CMK (cell line): Measurements from ENCODE around the gene CDKN1A.
A peak's percentile ranks its signal among the peaks of the same experiment; 100 is the strongest.
"Not testable (repeated sequence)": the region's sequence is repeated elsewhere in the genome, so short reads cannot be mapped to it uniquely, and the experiment has no call there.

ENCODE experiments used
- DNase-seq: peaks from one replicate; pipeline ENCODE4 v3.0.0-alpha.2; 2010; ENCODE audit warnings: low read depth

CDKN1A gene

GRCh38 chr6:36695414-36695813, 16.9 kb downstream of the CDKN1A start:
- DNase-seq = no peak

GRCh38 chr6:36697481-36697903, 19.0 kb downstream of the CDKN1A start, which contains the start of gene RAB44:
Gene RAB44 (plus strand): TSS chr6:36697826. CDS start chr6:36704236, 6,410 bp downstream.
- peak; percentile 58 for DNase-seq

GRCh38 chr6:36698196-36698595, 19.7 kb downstream of the CDKN1A start:
- DNase-seq = no peak

DNA sequence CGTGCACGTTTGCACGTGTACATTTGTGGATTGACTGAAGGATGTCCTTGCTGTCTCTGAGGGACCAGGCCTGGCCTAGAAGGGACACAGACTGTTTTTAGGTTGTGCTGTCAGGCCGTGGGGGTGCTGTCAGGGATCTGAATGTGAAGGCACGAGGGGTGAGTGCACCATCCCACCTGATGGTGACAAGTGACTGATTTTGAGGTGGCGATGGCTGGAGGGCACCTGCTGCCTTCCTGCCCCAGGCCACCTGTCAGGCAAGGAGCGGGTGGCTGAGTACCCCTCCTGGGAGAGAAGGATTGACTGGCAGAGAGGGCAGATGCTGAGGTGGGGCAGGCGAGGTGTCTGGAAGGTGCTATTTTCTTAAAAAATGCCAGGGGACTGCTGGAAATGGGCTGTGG, 20.4 kb downstream of the CDKN1A start:
- no peak for DNase-seq

- no peak for DNase-seq
These were observed 20.8 kb downstream of the CDKN1A start for GRCh38 chr6:36699348-36699747.

DNA sequence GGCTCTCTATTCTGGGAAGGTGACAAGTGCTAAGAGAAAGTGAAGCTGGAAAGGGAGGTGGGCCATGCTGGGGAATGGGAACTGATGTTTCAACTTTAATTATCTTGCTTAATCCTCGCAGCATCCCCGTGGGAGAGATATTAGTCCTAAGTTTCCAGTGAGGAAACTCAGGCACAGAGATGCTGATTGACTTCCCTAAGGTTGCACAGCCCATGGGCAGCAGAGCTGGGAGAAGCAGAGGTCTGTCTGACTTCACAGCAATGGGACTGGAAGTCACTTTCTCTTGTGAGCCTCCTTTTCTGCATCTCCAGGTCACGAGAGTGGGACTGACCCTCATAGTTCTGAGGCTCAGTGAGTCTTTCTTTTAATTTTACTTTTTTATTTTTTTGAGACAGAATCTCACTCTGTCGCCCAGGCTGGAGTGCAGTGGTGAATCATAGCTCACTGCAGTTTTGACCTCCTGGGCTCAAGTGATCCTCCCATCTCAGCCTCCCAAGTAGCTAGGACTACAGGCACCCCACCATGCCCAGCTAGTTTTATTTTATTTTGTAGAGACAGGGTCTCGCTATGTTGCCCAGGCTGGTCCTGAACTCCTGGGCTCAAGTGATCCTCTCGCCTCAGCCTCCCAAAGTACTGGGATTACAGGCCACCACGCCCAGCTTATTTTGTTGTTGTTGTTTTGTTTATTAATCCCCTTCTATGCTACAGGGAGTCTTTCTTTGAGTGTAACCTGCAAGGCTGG, 21.7 kb downstream of the CDKN1A start:
- no peak for DNase-seq

DNA sequence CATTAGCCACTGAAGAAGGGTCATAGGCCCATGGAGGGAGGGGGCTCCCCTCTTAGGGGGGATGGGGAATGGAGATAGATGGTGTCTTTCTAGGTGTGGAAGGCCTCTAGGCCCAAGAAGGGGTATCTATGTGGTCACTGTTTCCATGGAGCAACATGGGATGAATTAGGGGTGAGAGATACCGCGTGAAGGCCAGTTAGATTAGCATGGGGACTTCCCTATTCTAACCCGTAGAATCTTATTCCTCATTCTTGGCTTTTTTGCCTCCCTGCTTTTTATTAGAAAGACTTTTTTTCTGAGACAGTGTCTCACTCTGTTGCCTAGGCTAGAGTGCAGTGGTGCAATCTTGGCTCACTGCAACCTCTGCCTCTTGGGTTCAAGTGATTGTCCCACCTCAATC, 22.3 kb downstream of the CDKN1A start:
- peak; percentile 42 for DNase-seq

DNA sequence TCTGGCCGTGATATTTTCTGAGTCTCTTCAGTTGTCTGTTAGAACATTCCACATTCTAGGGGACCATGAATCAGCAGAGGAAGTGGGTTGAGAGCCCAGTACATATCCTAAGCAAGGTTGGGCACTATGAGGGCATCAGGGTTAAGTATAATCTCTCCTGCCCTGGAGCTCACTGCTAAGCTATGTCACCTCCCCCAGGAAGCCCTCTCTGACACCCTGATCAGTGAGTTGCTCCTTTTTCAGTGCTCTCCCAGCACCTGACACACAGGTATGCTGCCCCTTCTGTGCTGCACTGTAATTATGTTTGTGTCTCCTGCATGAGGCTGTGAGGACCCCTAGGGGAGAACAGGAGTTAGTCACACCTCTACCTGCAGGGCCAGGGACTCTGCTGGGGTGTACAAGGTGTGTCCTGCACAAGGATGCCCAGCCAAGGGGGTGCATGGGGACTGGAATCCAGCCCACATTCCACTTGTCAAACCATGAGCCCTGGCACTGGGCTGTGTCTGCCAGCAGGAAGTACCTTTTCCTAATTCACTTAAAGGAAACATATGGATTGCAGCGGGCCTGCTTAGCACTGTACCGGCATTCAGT, 23.0 kb downstream of the CDKN1A start:
- no peak for DNase-seq

GRCh38 chr6:36702656-36703055, 24.1 kb downstream of the CDKN1A start:
- no peak for DNase-seq

- DNase-seq = no peak
These were observed 24.6 kb downstream of the CDKN1A start for GRCh38 chr6:36703081-36703606.

- DNase-seq = no peak
These were observed 25.5 kb downstream of the CDKN1A start for GRCh38 chr6:36703982-36704381.

GRCh38 chr6:36704961-36705577, 26.6 kb downstream of the CDKN1A start:
- DNase-seq = not testable (repeated sequence)

- DNase-seq = no peak
These were observed 27.8 kb downstream of the CDKN1A start for GRCh38 chr6:36706339-36706738.

GRCh38 chr6:36712816-36713215, 34.3 kb downstream of the CDKN1A start:
- no peak for DNase-seq

DNA sequence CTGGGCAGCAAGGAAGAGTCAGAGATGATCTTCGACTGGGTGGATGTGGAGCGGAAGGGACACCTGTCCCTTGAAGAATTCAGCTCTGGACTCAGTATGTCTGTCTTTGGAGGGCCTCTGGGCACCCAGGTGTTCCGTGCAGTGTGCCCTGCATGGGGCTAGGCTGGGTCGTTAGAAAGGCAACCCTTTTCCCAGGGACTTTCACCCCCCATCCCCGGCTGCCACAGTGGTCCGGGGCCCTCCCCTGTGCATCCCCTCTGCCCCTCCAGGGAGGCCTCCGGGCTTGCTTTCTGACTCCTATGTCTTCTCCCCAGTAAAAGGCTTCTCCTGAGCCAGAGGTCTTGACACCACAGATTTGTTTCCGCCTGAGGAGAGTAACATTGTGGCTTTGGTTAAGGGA, 35.3 kb downstream of the CDKN1A start:
- no peak for DNase-seq

GRCh38 chr6:36714511-36714910, 36.0 kb downstream of the CDKN1A start:
- DNase-seq = no peak

GRCh38 chr6:36715469-36715868, 37.0 kb downstream of the CDKN1A start:
- DNase-seq = no peak

GRCh38 chr6:36716476-36717093, 38.1 kb downstream of the CDKN1A start:
- no peak for DNase-seq

GRCh38 chr6:36717231-36717825, 38.8 kb downstream of the CDKN1A start:
- DNase-seq = no peak

DNA sequence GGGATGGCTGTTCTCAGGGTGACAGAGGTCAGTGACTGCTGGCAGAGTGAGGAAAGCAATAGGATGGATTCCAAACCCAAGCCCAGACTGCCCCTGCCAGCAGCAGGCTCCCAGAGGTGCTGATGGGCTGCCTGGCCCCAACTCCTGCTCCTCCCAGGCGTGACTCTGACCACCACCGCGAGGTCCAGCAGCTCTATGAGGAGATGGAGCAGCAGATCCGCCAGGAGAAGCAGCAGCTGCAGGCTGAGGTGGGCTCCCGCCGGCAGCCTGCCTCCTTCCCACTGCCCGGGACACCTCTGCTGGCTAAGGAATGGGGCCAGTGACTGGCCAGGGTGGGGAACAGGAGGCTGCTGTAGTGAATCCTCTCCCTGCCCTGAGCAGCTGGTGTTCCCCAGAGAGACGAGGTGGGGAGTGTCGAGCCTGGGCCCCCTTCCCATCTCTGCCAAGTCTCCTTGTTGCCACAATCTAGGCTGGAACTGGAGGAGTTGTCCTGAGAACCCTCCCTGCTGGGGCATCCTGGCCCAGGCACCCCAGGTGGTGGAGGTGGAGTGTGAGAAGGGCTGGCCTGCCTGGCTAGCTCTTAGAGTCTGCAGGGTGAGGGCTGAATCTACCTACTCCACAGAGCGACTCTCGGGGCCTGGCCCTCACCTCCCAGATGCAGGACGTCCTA, 39.5 kb downstream of the CDKN1A start:
- DNase-seq = no peak

DNA sequence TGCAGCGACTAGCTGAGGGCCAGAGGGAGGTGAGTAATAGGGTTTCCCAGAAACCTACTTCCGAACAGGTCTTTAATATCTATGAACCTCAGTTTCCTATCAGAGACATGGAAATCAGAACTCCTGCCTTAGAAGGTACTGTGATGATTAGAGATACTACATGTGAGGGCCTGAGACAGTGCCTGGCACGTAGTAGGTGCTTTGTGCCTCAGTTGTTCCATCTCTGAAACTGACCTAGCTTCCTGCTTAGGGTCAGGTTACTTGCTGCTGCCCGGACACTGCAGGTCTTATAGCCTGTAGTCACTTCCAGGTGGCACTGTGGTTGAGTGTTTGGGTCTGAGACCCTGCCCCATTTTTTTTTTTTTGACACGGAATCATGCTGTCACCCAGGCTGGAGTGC, 40.0 kb downstream of the CDKN1A start:
- DNase-seq = no peak

- DNase-seq = no peak
These were observed 40.6 kb downstream of the CDKN1A start for GRCh38 chr6:36719126-36719525.
